Activated CD4-positive, alpha-beta T cell treated with anti-CD3 and anti-CD28 coated beads, Interleukin-2, amount 10 ng/mL, durations not matched to agents 24 days and 14 days (primary cell): Measurements from ENCODE around the gene HIRIP3. TPM values are rescaled to one million over a fixed set of nuclear protein-coding genes. Genes with fewer than 3 reads are reported as not detected.
"Not testable (repeated sequence)": the region's sequence is repeated elsewhere in the genome, so short reads cannot be mapped to it uniquely, and the experiment has no call there.

Experiments used
- DNase-seq: peaks from one replicate; pipeline ENCODE4 v3.0.0; 2022
- H3K27ac Mint-ChIP-seq: one replicate; pipeline ENCODE4 v1.8.0; 2022; ENCODE audit warnings: mild to moderate bottlenecking, mixed read lengths
- H3K27me3 Mint-ChIP-seq: one replicate; pipeline ENCODE4 v1.8.0; 2022; ENCODE audit warnings: mixed read lengths
- H3K36me3 Mint-ChIP-seq: one replicate; pipeline ENCODE4 v1.8.0; 2022; ENCODE audit warnings: low read depth, mild to moderate bottlenecking, mixed read lengths
- H3K4me1 Mint-ChIP-seq: one replicate; pipeline ENCODE4 v1.8.0; 2021; ENCODE audit warnings: mixed read lengths
- H3K4me3 Mint-ChIP-seq: one replicate; pipeline ENCODE4 v1.8.0; 2022; ENCODE audit warnings: mild to moderate bottlenecking, moderate library complexity, mixed read lengths
- H3K9me3 Mint-ChIP-seq: one replicate; pipeline ENCODE4 v1.8.0; 2021; ENCODE audit warnings: mixed read lengths
- intact Hi-C: fragments of 100-400 bp; cut with micrococcal nuclease; formaldehyde crosslinking; loops from one replicate; pipeline ENCODE4 v1.15.1; 2023
- total RNA-seq: library from RNA; stranded (reverse); gene quantifications from 2 replicates; pipeline ENCODE4 v1.2.3, GENCODE V29; 2022

Gene HIRIP3, protein sequence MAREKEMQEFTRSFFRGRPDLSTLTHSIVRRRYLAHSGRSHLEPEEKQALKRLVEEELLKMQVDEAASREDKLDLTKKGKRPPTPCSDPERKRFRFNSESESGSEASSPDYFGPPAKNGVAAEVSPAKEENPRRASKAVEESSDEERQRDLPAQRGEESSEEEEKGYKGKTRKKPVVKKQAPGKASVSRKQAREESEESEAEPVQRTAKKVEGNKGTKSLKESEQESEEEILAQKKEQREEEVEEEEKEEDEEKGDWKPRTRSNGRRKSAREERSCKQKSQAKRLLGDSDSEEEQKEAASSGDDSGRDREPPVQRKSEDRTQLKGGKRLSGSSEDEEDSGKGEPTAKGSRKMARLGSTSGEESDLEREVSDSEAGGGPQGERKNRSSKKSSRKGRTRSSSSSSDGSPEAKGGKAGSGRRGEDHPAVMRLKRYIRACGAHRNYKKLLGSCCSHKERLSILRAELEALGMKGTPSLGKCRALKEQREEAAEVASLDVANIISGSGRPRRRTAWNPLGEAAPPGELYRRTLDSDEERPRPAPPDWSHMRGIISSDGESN
- total RNA-seq: 45.9 and 47.7 TPM in 2 replicates

DNA sequence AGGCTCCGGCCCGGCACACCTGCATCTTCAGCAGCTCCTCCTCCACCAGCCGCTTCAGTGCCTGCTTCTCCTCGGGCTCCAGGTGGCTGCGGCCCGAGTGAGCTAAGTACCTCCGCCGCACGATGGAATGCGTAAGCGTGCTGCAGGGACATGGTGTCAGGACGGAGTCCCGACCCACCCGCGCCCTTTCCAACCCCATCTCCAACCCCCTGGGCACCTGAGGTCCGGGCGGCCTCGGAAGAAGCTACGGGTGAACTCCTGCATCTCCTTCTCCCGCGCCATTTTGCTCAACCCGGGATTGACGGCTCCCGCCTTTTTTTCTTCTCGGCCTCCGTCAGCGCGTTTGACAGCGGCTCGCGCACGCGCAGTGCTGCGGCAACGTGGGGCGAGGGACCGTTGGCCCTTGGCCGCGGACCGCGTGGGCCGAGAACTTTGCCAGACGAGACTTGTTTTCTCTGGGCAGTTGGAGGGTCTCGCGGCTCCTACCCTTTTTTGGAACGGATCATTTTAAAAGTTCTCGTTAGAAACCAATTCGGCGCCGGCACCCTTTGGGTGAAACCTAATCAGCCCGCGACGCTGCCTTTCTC lies at the start of gene HIRIP3:
Gene HIRIP3 (minus strand): TSS at position 294 of the 587 bp plus-strand sequence. CDS start 12 bp downstream, at position 282.
- peak; percentile 97 for DNase-seq
- peak within 1 kb of the TSS; percentile 98 for H3K27ac Mint-ChIP-seq

DNA sequence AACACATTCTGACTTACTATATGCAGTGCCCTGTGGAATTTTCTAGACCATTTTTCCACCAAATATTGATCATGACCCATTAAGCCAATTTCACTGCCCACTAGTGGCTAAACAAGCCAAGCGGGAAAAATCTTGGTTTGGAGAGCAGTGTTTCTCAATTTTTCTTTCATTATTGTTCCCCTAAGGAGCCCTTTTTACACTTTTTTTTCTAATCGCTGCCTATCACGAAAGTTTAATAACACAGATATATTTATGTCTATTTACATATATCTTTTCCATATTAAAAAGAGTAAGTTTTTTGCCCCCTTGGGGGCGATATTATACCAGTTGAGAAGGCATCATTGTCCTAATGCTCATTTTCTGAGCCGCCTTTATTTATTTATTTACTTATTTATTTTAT lies 46.4 kb upstream of the HIRIP3 start:
- intact Hi-C loops: no loop called here
- H3K36me3 Mint-ChIP-seq: peaks cover 2% of the 10 kb centered on the region
- H3K27ac Mint-ChIP-seq: no peak overlapping the region
- H3K27me3 Mint-ChIP-seq: peaks cover 19% of the 10 kb centered on the region
- peaks cover 4% of the 10 kb centered on the region for H3K4me1 Mint-ChIP-seq
- H3K4me3 Mint-ChIP-seq: no peak overlapping the region
- no peaks in the 10 kb centered on the region for H3K9me3 Mint-ChIP-seq
- no peak for DNase-seq

More for the DNA sequence above, at the start of gene HIRIP3:
- Mint-ChIP-seq H3K4me1 (peaks cover 26% of the 10 kb centered on the region), H3K9me3 (no peaks in the 10 kb centered on the region), H3K4me3 (peak within 1 kb of the TSS; percentile 95), H3K27me3 (no peaks in the 10 kb centered on the region), H3K36me3 (peaks cover 48% of the 10 kb centered on the region)
- intact Hi-C loops: loop anchor here (5.0 to 10.0 kb wide), 3 partner anchors 379 to 1173 kb away; partner anchors contain the start of genes ATXN2L, FBRS, MYL11 and PRR14

DNA sequence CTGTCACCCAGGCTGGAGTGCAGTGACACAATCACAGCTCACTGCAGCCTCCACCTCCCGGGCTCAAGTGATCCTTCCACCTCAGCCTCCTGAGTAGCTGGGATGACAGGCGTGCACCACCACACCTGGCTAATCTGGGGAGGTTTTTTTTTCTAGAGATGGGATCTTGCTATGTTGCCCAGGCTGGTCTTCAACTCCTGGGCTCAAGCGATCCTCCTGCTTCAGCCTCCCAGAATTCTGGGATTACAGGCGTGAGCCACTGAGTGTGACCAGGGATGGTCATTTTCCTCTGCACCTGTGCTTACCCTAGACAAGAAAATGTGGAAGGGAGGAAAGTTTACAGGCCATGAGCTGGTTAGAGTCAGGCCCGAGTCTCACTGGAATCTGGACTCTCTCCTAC lies 45.3 kb upstream of the HIRIP3 start:
- DNase-seq, H3K27ac Mint-ChIP-seq, intact Hi-C loops, H3K9me3 Mint-ChIP-seq, H3K4me1 Mint-ChIP-seq, H3K4me3 Mint-ChIP-seq, H3K36me3 Mint-ChIP-seq: not testable (repeated sequence)
- peaks cover 23% of the 10 kb centered on the region for H3K27me3 Mint-ChIP-seq

DNA sequence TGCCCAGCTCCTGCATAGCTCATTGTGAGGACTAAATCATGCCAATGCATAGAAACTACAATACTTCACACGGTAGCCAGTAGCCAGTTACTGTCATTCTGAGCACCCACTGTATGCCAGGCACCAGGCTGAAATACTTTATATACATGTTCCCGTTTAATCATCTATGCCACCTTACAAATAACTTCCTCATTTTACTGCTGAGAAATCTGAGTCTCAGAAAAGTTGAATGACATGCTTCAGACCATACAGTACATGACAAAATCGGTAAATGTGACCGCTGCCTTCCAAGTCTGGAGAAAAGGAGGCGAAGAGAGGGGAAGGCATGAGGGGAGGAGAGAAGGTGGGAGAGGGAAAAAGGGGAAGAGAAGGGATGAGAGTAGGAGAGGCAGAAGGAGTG lies 44.8 kb upstream of the HIRIP3 start:
- intact Hi-C loops: no loop called here
- no peak overlapping the region for H3K27ac Mint-ChIP-seq
- H3K4me1 Mint-ChIP-seq: peaks cover 3% of the 10 kb centered on the region
- H3K27me3 Mint-ChIP-seq: peaks cover 25% of the 10 kb centered on the region
- peaks cover 2% of the 10 kb centered on the region for H3K36me3 Mint-ChIP-seq
- no peak overlapping the region for H3K4me3 Mint-ChIP-seq
- DNase-seq: no peak
- no peaks in the 10 kb centered on the region for H3K9me3 Mint-ChIP-seq

DNA sequence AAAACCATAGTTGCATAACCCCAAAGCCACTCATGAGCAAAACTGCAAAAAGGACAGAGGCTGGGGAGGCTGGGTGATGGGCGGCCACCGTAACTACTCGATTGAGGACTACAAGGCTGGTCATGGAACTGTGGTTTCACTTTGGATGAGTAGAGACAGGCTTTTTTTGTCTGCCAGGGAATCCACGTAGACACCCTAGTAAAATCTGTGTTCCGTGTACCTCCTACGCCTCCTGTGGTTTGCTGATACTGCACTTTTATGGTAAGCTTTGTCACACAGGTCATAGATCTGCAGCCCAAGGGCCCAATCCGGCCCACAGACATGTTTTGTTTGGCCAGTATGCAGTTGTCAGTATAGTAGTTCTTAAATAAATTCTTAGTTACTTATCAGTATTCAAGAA lies 37.9 kb upstream of the HIRIP3 start:
- peaks cover 48% of the 10 kb centered on the region for H3K27me3 Mint-ChIP-seq
- no peak overlapping the region for H3K4me3 Mint-ChIP-seq
- DNase-seq: peak; percentile 56
- H3K4me1 Mint-ChIP-seq: peaks cover 10% of the 10 kb centered on the region
- no peak overlapping the region for H3K27ac Mint-ChIP-seq
- intact Hi-C loops: no loop called here
- no peaks in the 10 kb centered on the region for H3K9me3 Mint-ChIP-seq
- no peaks in the 10 kb centered on the region for H3K36me3 Mint-ChIP-seq

DNA sequence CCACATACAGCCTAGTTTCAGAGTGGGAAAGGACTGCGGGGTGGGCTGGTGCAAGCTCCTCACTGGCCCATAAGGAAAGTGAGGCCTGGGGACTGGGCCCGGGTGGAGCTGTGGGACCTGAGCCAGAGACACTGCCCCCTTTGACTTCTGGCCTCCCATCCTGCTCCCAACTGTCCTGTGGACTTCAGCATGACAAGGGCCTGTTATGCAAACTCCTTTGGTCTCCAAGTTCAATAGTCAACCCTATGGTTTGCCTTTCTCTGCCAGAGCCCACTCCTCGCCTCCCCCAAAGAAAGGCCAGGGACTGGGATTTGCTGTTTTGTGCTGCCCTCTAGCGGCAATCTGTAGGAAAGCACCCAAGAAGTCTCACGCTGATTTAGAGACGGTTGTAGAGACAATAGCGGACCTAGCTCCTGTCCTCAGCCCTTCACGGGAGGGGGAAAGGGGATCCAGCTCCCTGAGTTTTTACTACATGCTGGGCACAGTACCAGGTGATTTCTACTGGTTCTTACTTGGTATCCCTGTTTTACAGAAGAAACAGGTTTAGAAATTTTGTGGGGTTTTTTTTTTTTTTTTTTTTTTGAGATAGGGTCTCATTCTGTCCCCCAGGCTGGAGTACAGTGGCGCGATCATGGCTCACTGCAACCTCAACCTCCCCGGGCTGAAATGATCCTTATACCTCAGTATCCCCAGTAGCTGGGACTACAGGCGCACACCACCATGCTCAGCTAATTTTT lies 36.8 kb upstream of the HIRIP3 start:
- Mint-ChIP-seq H3K4me3 (no peak overlapping the region), H3K9me3 (no peaks in the 10 kb centered on the region), H3K27me3 (peaks cover 51% of the 10 kb centered on the region), H3K27ac (peak overlapping the region; percentile 51), H3K36me3 (no peaks in the 10 kb centered on the region), H3K4me1 (peaks cover 10% of the 10 kb centered on the region)
- peak; percentile 90 for DNase-seq
- intact Hi-C loops: no loop called here

DNA sequence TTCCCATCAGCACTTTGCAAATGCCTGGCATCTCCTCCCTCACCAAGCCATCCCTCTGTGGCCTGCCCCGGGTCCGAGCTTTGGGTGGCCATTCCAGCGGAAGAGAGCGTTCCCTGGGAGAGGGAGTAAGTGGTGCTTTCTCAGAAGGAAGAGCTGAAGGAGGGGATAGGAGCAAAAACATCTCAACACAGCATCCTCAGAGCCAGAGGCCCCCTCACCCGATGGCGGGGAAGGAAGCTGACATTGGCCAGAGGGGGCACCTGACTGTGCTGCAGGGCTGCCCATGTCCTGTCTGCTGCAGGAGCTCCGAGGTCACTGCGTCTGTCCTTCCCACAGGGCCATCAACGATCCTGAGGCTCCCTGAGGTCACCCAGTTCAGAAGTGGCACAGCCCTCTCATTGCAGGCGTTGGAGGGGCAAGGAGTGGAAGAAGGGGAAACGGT lies 36.1 kb upstream of the HIRIP3 start:
- peak; percentile 57 for DNase-seq
- H3K4me3 Mint-ChIP-seq: no peak overlapping the region
- no peaks in the 10 kb centered on the region for H3K36me3 Mint-ChIP-seq
- intact Hi-C loops: no loop called here
- H3K27me3 Mint-ChIP-seq: peaks cover 56% of the 10 kb centered on the region
- H3K4me1 Mint-ChIP-seq: peaks cover 10% of the 10 kb centered on the region
- no peaks in the 10 kb centered on the region for H3K9me3 Mint-ChIP-seq
- H3K27ac Mint-ChIP-seq: no peak overlapping the region

DNA sequence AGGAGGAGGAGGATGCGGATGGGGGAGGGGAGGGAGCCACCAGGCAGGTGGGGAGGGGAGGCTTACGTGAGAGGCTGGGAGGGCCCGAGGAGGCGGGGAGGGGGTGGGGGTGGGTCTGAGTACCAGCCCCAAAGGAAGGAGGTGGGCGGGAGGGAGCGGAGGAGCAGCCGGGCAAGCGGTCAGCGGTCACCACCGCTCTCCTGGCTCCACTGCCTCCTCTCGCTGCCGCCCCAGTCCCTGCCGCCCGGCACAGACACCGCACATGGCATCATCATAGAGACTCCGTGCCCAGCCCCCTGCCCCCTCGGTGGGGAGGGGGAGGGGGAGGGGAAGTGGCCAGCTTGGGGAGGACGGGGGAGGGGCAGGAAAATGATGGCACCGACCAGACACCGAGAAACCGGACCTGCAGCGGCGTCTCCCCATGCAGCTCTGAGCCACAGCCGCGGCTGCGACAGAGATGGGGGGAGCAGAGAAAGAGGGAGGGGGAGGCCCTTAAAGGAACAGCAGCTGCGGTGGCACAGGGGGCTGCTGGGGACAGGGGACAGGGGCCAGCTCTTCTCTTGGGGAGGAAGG lies 35.5 kb upstream of the HIRIP3 start, which contains the start of gene TLCD3B:
Gene TLCD3B (minus strand): TSS at position 431 of the 573 bp plus-strand sequence. CDS start 744 bp downstream, outside the sequence.
- intact Hi-C loops: no loop called here
- peak within 1 kb of the TSS; percentile 30 for H3K4me3 Mint-ChIP-seq
- DNase-seq: peak; percentile 56
- H3K27me3 Mint-ChIP-seq: peaks cover 55% of the 10 kb centered on the region
- no peak within 1 kb of the TSS for H3K27ac Mint-ChIP-seq
- peaks cover 10% of the 10 kb centered on the region for H3K4me1 Mint-ChIP-seq
- H3K36me3 Mint-ChIP-seq: no peaks in the 10 kb centered on the region
- H3K9me3 Mint-ChIP-seq: no peaks in the 10 kb centered on the region

DNA sequence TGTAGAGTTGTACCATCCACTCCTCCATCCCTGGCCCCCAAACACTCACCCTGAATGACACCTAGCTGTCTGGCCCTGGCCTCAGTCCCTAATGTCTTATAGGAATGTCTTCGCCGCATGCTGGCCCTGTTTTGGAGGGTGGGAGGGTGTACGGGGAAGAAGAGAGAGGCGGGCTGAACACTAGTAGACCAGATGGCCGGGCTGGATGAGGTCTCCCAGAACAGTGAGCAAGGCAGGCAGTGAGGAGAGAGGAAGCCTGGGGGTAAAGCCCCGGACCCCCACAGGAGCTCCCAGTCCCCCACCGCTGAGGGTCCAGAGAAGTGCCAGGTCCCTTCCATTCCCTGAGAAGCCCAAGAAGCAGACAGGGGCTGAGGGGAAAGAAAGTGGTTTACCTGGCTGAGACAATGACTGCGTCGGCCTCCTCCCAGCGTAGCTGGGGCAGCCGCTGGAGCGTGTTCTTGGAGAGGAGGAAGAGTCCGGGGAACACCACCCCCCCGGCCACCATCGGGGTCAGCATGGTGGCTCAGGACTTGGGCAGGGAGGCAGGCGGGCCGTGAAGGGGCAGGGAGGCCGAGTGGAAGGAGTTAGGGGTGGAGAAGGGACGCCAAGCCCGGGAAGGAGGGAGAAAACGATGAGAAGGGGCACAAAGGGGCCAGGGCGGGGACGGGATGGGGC lies 34.7 kb upstream of the HIRIP3 start:
- no peaks in the 10 kb centered on the region for H3K9me3 Mint-ChIP-seq
- peaks cover 8% of the 10 kb centered on the region for H3K4me1 Mint-ChIP-seq
- H3K27me3 Mint-ChIP-seq: peaks cover 52% of the 10 kb centered on the region

DNA sequence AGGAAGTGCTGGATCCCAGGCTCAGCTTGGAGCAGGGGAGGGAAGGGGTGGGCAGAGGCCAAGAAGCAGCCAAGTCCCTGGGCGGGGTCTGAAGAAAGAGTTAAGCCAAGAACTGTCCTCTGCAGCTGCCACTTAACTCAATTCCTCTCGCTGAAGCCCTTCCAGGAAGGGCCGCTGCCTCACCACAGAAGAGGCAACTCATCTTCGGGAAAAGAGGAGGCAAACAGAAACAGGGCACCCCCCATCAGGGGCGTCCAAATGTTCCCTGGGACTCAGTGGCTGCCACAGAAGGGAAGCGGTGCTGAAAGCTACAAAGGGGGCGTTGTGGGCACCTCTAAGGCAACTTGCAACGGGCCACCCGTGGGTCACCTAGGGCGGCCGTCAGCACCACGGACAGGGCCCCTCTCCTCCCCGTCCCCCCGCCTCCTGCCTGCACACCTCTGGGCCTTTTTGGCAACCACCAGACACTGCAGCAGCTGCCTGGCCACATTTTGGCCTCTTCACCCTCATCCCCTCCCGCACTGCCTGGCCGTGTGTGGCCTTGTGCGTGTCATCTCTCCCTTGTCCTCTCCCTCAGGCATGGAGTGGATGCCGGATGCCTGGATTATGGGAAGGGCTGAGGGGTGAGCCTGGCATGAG lies 33.1 kb upstream of the HIRIP3 start:
- H3K27me3 Mint-ChIP-seq: peaks cover 49% of the 10 kb centered on the region
- intact Hi-C loops: loop anchor here (10.0 kb wide), 1 partner anchor 164 kb away; the partner anchor contains the start of gene CDIPT

More for the DNA sequence above, 34.7 kb upstream of the HIRIP3 start:
- DNase-seq: no peak
- H3K36me3 Mint-ChIP-seq: no peaks in the 10 kb centered on the region
- H3K27ac Mint-ChIP-seq: no peak overlapping the region
- H3K4me3 Mint-ChIP-seq: peak overlapping the region; percentile 30
- intact Hi-C loops: no loop called here

DNA sequence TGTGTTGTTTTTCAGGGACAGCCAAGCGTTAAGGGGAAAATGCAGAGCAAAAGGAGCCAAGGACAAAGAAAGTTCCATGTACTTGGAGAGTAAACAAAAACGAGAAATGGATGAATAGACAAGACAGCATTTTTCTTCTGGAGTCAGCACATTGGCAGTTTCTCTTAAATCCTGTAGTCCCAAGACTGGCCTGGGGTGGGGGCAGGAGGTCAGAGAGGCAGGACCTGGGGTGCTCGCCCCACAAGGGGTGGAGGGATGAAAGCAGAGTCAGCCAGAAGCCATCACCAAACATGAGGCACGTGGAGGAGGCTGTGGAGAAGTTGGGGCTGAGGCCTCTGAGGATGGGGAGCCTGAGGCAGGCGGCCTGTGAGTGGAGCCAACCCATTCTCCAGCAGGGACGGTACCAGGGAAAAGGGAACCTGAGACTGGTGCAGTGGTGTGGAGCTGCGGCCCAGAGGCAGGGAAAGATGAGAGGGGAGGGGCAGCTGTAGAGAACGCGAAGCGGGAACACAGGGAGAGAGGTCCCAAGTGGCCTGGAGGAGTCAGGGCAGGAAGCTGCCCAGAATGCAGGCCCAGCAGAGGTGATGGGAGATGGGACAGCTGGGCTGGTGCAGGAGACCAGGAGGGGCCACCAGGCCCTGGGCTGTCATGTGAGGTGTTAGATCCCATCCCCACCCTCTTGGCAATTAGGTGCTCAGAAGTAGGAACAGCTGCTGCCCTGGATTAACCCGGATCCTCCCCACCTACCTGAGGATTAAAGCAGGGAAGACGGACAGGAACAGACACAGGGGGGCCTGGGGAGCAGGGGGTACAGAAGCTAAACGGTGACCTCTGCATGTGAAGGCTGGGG lies 32.4 kb upstream of the HIRIP3 start:
- Mint-ChIP-seq H3K4me1 (peaks cover 6% of the 10 kb centered on the region), H3K27me3 (peaks cover 49% of the 10 kb centered on the region), H3K4me3 (no peak overlapping the region), H3K27ac (no peak overlapping the region), H3K36me3 (no peaks in the 10 kb centered on the region), H3K9me3 (no peaks in the 10 kb centered on the region)
- intact Hi-C loops: loop anchor here (10.0 kb wide), 1 partner anchor 163 kb away; the partner anchor contains the start of gene CDIPT
- DNase-seq: peak; percentile 53

More for the DNA sequence above, 33.1 kb upstream of the HIRIP3 start:
- Mint-ChIP-seq H3K4me3 (no peak overlapping the region), H3K9me3 (no peaks in the 10 kb centered on the region), H3K27ac (no peak overlapping the region), H3K4me1 (peaks cover 6% of the 10 kb centered on the region), H3K36me3 (no peaks in the 10 kb centered on the region)
- DNase-seq: peak; percentile 80

DNA sequence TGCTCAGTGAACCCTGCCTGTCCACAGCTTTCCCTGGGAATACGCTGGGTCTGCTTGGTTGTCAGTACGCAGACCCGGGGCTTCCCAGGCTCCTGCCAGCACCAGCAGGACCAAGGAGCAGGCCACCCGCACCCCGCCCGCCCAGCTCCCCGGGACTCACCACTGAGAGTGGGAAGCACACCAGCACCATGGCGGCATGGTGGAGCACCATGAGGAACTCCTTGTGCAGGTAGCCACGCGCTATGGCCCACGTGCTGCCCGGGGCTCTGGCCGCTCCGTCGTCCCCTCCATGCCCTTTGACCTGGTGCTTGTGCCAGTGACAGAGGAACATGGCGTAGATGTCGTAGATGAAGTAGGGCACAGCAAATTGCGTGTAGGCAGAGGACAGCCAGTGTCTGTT lies 31.0 kb upstream of the HIRIP3 start:
- Mint-ChIP-seq H3K4me3 (no peak overlapping the region), H3K9me3 (no peaks in the 10 kb centered on the region), H3K36me3 (no peaks in the 10 kb centered on the region), H3K27me3 (peaks cover 41% of the 10 kb centered on the region), H3K4me1 (peaks cover 2% of the 10 kb centered on the region), H3K27ac (no peak overlapping the region)
- intact Hi-C loops: loop anchor here (10.0 kb wide), 1 partner anchor 162 kb away; the partner anchor contains the start of gene CDIPT
- no peak for DNase-seq
